HG03460 (cell line): ENCODE results near the gene TSHZ3.

Experiments used
- ATAC-seq: cut with Tn5 transposase; IDR thresholded peaks from one replicate; pipeline ENCODE4 v1.9.1; 2021; ENCODE audit not compliant: unreplicated experiment

Gene TSHZ3, protein sequence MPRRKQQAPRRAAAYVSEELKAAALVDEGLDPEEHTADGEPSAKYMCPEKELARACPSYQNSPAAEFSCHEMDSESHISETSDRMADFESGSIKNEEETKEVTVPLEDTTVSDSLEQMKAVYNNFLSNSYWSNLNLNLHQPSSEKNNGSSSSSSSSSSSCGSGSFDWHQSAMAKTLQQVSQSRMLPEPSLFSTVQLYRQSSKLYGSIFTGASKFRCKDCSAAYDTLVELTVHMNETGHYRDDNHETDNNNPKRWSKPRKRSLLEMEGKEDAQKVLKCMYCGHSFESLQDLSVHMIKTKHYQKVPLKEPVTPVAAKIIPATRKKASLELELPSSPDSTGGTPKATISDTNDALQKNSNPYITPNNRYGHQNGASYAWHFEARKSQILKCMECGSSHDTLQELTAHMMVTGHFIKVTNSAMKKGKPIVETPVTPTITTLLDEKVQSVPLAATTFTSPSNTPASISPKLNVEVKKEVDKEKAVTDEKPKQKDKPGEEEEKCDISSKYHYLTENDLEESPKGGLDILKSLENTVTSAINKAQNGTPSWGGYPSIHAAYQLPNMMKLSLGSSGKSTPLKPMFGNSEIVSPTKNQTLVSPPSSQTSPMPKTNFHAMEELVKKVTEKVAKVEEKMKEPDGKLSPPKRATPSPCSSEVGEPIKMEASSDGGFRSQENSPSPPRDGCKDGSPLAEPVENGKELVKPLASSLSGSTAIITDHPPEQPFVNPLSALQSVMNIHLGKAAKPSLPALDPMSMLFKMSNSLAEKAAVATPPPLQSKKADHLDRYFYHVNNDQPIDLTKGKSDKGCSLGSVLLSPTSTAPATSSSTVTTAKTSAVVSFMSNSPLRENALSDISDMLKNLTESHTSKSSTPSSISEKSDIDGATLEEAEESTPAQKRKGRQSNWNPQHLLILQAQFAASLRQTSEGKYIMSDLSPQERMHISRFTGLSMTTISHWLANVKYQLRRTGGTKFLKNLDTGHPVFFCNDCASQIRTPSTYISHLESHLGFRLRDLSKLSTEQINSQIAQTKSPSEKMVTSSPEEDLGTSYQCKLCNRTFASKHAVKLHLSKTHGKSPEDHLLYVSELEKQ

DNA sequence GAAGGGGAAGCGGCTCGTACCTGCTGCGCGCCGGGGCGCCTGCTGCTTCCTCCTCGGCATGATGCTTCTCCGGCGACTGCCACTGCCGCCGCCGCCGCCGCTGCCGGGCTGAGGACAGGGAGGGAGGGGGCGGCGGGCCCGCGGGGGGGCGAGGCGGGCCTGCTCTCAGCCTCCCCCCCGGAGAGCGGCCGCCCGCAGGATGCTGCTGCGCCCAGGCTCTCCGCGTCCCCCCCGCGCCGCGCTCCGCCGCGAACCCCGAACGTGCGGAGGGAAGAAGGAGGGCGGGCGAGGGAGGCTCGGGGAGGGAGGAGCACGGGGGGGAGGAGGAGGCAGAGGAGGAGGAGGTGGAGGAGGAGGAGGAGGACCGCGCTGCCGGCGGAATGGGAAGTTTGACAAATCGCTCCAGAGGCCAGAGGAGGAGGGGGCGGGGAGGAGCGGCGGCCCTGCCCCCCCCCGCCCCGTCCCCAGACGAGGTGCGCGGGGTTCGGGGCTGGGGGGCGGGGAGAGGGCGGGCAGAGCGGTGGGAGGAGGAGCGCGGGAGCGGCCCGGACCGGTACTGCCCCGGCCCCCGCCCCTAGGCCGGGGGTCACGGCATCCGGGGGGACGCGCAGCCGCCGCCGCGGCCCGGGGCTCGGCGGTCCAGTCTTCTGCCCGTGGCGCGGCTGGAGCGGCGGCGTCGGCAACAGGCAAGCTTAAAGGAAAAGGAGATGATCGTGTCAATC is at the start of gene TSHZ3:
TSS of gene TSHZ3 (minus strand) at position 277 of the 722 bp plus-strand sequence. CDS start at position 60, 217 bp downstream.
- ATAC-seq = no peak

DNA sequence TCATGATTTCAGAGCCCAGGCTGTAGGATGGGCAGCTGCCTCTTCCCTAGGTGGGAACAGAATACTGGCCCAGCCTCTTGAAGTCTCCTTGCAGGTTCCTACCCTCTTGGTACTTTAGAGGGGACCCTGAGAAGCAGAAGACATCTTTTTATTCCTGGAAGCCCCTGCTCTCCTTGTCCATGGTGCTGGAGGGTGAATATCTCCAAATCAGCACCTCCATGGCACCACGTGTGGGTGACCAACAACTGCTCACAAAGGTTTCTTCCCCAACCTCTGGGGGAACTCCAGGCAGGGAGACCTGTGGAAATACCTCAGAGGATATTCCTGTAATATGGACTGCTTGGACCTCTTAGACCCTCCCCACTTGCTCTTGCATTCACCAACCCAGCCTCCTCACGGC is 48.1 kb upstream of the TSHZ3 start:
- no peak for ATAC-seq

DNA sequence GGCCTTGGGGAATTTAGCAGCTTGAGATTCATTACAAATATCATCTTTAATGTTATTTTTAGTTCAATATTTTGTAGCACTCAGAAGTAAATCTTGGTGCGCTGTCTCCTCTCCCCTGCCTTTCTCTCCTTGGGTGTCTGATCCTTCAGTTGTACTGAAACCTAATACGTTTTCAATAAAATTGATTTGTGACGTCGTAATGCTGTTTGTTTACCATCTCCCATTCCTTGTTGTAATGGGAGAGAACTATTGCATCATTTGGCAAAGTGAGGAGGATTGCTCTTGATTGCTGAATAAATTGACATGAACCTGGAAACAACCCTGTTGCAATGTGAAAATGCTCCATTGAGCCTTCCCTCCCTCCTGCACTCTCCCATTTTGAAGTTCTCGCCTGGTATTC is 43.2 kb upstream of the TSHZ3 start:
- no peak for ATAC-seq

DNA sequence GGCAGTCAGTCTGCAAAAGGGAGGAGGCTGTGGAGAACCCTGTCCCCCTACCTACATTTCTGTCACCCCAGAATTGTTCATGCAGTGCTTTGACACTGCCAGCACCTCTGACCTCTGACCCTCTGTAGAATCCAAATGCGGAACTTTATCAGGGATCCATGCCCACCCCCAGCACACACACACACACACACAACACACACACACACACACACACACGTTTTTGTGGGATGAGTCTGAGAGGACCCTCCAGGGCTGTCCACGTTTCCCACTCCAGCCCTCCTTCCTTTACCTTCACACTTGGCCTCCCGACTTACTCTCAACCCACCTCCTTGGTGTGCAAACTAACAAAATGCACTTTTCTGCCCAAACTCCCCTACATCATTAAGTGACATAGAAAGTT is 42.3 kb upstream of the TSHZ3 start:
- no peak for ATAC-seq

DNA sequence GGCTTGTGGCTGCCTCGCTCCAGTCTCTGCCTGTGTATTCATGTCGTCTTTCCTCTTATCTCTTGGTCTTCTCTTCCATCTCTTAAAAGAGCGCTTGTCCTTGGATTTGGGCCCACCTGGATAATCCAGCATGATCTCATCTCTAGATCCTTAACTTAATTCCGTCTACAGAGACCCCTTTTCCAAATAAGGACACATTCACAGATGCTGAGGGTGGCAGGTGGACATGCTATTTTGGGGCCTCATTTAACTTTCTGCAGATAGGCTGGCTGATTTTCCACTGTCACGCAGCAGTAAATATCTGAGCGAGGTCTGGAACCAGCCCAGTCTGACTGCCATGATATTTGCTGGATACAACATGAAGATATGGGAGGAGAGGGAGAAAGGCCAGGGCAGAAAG is 41.5 kb upstream of the TSHZ3 start:
- no peak for ATAC-seq

DNA sequence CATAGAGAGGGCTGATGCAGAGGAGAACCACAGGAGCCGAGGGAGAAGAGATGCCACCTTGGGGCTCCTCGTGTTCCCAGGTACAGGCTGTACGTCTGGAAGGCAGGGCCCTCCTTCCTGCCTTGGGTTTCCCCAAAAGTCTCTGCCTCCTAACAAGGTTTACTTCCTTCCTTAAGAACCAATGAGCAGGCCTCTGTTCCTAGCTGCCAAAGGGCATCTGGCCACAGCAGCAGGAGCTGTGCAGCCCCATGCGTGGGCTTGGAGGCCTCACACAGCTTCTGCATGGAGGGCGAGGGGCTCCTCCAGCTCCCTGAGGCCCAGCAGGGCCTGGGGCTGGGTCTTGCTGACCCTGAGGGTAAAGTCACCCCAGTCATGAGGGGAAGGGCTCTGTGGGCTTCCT is 40.6 kb upstream of the TSHZ3 start:
- ATAC-seq = no peak

DNA sequence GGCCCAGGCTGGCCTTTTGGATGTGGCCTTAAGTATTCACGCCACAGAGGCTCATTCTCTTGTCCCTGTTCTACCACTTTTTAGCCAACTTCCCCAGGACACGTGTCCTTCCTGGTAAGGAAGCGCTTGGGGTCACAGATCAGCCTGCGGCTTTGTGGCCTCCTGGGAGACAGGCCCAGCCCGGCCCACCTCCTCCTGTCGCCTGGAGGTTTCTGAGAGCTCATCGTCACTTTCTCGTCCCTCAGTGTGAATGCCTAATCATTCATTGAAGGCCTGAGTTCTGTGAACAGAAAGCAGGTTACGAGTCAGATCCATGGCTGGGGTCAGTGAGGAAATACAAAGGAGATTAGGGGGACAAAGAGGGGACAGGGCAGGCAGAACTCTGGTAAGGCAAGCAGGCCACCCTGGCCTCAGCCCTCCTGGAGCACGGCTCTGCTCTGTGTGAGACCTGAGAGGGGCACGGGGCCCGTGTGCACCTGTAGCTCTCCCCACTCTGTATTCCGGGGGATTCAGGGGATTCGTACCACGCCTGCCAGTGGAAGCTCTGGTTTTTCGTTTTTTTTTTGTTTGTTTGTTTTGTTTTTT is 38.6 kb upstream of the TSHZ3 start:
- ATAC-seq = no peak

DNA sequence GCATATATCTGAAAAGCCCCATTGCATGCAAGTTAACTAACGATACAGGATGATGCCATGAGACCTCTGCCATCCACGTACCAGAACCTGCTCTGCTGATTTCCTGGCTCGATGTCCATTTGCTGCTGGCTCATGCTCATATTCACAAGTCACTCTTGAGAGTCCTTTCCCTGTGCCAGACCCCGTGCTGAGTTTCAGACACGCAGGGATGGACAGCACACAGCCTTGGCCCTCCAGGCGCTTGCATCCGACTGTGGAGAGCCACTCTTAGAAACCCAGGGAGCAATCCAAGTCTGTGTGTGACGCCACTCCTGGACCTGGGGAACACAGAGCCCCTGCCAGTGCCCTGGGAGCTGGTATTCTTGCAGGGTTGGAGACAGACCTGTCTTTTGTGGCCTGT is 37.6 kb upstream of the TSHZ3 start:
- ATAC-seq = no peak

DNA sequence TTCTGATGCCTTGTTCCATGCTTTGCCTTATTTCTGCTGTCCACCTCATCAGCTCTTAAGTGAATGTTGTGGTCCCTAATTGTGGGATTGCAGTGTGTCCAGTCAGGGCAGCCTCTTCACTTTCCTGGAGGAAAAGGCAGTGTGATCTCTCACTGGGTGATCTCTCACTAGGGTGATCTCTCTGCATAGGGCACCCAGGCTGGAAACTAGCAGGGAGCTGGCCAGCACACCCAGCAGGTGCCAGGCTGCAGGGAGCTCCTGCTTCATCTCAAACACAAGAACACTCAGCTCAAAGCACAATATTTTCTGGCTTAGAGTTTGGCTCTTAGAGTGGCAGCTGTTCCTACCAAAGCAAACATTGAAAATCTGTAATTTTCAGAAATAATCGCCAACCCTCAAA is 36.5 kb upstream of the TSHZ3 start:
- ATAC-seq = no peak

DNA sequence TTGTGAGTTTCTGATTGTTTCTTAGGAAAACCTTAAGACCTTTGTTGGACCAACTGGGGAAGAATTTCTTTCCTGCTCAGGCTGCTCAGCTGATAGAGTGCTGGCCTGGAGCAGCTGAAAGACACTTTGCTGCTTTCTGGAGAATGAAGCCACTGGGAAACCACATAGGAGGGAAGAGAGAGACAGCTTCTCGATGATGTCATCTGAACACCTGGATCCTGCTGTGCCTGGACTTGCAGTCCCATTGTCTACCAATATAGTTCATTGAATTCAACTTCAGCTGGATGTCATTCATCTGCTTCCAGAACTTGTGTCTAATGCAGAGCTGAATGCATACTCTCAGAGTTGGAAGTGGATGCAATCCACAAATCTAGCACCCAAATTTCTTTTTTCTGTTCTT is 34.3 kb upstream of the TSHZ3 start:
- ATAC-seq = no peak

DNA sequence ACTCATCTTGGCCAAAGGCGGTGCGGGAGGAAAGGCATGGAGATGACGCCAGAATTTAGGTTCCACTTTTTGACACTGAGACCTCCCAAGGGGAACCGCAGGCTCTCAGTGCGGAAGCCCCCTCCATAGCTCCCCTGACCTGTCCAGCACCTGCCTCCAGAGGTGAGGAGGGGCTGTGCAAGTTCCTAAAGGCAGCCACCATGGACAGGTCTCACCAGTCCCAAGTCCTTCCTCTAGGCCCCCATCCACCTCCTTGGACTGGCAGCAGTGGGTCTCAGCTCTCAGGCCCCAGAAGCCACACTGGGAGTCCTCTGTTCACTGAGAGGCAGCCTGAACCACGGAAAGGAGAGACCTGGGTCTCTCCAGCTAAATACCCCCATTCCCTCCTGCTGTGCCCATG is 31.6 kb upstream of the TSHZ3 start:
- no peak for ATAC-seq

DNA sequence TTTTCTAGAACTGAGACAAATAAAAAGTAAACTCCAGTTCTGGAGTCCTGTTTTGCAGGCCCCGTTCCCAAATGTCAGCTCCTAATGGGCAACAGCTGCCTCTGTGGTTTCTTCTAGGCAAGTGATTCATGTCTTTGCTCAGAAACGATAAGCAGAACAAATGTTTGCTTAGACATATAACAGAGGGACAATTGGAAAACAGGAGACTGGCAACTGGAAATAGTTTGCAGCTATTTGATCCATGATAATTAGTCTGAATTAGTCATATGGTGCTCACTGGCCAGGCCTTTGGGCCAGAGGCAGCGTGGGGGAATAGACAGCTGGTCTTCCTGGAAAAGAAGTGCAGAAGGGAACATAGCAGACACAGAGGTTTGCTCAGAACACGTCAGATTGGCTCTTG is 29.2 kb upstream of the TSHZ3 start:
- ATAC-seq = no peak

DNA sequence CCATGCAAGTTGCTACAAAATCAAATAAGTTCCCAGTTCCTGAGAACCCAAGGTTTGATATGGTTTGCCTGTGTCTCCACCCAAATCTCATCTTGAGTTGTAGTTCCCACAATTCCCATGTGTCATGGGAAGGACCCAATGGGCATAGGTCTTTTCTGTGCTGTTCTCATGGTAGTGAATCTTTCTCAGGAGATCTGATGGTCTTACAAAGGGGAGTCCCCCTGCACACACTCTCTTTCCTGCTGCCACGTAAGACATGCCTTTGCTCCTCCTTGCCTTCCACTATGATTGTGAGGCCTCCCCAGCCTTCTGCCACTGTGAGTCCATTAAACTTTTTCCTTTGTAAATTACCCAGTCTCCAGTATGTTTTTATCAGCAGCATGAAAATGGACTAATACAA is 28.5 kb upstream of the TSHZ3 start:
- no peak for ATAC-seq

DNA sequence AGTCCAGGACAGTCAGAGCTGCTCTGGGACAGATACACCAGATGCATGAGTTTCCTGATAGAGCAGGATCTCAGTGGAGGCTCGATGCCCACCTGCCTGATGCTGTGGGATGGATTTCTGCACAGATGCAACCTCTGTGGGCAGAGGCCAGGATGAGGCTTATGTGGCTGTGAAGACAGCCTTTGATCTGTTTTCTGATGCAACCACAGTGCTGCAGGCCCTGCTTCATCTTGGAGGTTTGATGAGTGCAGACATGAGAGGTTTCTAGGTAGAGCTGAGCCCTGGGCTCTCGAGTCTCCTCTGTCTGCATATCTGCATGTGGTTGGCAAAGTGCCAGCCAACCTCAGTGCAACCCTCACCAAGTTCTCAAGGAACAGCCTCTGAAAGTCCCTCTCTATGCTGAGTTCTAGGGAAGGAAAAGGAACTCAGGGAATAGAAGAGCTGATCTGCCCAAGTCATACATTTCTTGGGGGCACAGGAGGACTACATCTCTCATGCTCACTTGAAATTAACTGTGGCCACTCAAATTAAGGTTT is 23.1 kb upstream of the TSHZ3 start:
- no peak for ATAC-seq

DNA sequence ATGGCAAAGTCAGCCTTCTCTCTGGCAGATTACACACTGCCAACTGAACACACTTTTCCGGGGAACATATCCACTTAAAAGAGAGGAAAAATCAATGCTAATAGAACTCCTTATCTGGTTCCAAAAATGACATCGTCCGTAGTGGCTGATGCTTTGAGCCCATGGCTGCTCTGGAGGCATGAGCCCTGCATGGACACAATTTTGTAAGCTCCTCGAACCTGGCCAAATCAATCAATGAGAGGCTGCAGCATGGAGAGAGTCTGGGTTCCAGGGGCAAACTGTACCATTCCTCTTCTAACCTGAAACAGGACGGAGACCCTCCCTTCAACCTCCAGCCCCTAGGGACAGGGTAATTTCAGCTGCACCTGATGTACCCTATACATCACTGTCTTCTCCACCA is 21.0 kb upstream of the TSHZ3 start:
- ATAC-seq = no peak

DNA sequence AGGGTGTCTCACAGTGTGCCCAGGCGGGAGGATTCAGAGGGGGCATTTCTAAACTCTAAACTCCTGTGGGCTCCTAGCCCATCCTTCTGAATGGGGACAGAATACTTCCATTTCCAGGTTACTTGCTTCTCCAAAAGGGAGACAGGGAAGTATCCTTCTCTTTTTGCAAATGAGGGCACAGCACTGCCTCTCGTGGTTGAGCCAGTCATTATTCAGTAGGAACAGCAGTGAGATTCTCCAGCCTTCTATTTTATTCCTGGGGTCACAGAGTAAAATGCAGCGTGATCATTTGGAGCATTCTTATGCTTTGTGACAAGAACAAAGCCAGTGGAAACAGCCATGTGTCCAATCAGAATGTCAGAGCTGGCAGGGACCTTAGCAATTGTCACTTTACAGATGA is 15.7 kb upstream of the TSHZ3 start:
- ATAC-seq = no peak

DNA sequence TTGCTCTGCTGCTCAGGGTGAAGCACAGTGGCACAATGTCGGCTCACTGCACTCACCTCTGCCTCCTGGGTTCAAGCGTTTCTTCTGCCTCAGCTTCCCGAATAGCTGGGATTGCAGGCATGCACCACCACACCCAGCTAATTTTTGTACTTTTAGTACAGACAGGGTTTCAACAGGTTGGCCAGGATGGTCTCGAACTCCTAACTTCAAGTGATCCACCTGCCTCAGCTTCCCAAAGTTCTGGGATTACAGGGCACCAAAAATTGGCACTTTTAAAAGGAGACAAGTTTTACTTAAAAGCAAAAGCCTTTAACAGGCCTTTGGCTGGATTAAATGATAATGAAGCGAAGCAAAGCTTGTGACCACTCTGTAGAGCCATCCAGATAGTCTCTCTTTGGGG is 12.5 kb upstream of the TSHZ3 start:
- ATAC-seq = no peak

DNA sequence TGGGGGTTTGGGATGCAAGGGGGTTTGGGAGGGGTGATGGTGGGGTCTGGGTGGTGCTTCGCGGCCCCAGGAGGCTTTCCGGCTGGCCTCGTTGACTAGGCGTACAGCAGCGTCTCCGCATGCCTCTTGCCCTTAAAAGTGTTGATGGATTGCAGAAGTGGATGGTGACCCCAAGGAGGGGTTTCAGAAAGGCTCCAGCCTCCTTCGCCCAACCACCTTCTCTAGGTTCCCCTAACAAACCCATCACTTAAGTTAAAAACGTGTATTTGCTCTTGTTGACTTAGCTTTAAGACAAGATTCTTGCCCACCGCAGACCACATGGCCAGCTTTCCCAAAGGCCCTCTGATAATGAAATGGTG is 8.1 kb upstream of the TSHZ3 start:
- no peak for ATAC-seq

DNA sequence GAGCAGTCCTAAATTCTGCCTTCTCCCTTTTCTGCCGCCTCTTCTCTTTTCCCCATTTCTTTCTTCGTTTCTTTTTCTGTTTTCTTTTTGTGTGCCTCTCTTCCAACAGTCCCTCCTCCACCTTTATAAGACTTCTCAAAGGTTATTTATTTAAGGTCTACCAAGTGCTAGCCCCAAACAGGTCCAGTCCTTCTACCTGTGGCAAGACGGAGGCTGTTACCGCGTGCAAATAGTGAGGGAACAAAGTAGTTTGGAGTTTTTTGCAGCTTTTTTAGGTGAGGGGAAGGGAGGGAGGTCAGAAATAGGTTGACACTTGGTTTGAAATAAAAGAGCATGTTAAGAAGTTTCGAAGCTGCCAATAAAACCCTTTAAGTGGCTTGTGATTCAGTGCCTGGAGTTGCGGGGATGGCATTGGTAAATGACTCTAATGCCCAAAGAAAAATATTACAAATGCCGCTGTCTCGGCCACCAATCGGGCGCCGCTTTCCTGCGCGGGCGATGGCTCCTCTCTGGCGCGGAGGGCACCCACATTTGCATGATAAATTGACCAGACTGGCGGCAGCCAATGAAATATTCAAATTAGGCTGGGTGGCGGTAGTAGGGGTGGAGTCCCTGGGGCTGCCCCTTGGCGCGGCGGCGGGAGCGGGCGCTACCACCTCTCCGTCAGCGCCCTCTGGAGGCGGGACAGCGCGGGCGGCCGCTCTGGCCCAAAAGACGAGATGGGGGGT is 7.5 kb upstream of the TSHZ3 start:
- ATAC-seq = no peak

DNA sequence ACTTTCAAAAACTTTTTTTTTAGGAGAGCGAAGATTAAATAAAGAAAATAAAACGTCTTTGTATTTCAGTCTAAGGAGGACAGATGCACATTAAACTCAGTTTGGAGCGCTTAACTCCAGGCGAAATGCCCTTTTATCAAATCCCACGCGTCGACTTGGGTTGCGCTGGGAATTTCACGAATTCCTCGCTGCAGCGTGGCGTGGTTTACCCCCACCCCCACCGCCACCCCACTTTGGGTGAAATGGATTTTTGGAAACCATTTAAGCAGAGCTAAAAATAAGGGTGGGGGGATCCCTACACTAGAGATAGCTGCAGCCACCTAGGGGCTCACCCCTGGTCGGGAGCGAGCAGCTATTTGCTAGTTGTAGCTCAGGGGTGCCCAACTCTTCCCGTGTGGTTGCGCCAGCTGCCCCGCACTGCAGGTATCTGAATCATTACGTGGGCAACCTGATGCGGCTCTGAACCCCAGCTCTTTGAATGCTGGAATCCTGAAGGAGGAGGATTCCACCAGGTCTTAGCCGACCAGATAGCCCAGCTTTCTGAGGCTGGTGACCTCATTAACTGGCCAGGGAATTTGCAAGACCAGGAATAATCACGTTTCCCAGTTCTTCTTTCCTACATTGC is 6.5 kb upstream of the TSHZ3 start:
- ATAC-seq = no peak
